ENCODE data around the gene GPRC5A. TPM values are rescaled to one million over a fixed set of nuclear protein-coding genes. Genes with fewer than 3 reads are reported as not detected.

The GPRC5A gene
- total and polyA plus RNA-seq, 8 donors, result 9.6 to 1,562 (median 18.4) TPM

DNA sequence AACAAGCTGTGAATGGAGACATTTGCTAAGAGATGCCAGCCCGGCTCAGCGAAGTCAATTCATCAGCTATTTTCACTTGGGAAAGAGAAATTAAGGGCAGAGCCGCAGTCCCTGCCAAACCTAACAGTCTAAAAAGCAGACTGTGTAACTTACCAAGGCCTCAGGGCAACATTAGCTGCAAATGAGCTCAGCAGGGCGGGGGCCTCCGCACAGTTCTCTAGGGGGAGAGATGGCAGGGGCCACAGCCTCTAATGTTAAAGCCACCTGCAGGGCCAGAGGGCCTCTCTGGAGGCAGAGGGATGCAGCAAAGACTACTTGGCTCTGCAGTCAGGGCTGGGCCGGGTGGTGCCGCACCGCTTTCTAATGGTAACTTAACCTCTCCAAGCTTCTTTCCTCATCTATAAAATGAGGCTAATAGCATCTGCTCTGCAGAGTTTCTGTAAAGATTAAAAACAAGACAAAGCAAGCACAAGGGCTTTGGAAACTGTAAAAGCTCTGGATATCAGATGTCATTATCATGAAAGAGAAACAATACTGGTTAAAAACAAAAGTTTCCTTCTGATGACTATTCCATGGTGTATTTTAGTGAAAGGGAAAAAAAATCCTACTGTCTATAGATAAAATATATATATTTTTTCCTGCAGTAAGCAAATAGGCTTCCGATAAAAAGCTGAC lies 13.4 kb upstream of the GPRC5A start:
- intact Hi-C loops (cut with DNase I), result no loop called here
- H3K9me3 ChIP-seq, result no peaks in the 10 kb centered on the region
- H3K4me1 ChIP-seq, result no peaks in the 10 kb centered on the region
- DNase-seq (no peak), ATAC-seq (no peak)
- no peaks in the 10 kb centered on the region for H3K27me3 ChIP-seq
- peak overlapping the region in 1 of 2 donors; percentile 13 for H3K27ac ChIP-seq
- no peak overlapping the region for H3K4me3 ChIP-seq
- TF ChIP-seq, protein P1, sequence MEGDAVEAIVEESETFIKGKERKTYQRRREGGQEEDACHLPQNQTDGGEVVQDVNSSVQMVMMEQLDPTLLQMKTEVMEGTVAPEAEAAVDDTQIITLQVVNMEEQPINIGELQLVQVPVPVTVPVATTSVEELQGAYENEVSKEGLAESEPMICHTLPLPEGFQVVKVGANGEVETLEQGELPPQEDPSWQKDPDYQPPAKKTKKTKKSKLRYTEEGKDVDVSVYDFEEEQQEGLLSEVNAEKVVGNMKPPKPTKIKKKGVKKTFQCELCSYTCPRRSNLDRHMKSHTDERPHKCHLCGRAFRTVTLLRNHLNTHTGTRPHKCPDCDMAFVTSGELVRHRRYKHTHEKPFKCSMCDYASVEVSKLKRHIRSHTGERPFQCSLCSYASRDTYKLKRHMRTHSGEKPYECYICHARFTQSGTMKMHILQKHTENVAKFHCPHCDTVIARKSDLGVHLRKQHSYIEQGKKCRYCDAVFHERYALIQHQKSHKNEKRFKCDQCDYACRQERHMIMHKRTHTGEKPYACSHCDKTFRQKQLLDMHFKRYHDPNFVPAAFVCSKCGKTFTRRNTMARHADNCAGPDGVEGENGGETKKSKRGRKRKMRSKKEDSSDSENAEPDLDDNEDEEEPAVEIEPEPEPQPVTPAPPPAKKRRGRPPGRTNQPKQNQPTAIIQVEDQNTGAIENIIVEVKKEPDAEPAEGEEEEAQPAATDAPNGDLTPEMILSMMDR (IDR thresholded peaks at IDR 0.05), result no peak
- no peaks in the 10 kb centered on the region for H3K36me3 ChIP-seq

DNA sequence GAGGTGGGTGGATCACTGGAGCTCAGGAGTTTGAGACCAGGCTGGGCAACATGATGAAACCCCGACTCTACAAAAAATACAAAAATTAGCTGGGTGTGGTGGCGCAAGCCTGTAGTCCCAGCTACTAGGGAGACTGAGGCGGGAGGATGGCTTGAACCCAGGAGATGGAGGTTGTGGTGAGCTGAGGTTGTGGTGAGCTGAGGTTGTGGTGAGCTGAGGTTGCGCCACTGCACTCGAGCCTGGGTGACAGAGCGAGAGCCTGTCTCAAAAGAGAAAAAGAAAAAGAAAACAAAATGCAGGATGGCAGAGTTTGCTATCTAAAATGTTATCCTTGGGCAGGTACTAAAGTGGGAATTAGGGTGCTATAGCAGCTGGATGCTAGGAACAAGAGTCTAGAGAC lies 10.8 kb upstream of the GPRC5A start:
- no peaks in the 10 kb centered on the region for H3K27me3 ChIP-seq
- DNase-seq, result no peak
- intact Hi-C loops (cut with DNase I), result no loop called here
- no peaks in the 10 kb centered on the region for H3K4me1 ChIP-seq
- H3K9me3 ChIP-seq, result no peaks in the 10 kb centered on the region
- TF ChIP-seq, protein P1 (IDR thresholded peaks at IDR 0.05), result no peak
- no peak for ATAC-seq
- no peaks in the 10 kb centered on the region for H3K36me3 ChIP-seq
- H3K27ac ChIP-seq, result no peak overlapping the region
- no peak overlapping the region for H3K4me3 ChIP-seq

DNA sequence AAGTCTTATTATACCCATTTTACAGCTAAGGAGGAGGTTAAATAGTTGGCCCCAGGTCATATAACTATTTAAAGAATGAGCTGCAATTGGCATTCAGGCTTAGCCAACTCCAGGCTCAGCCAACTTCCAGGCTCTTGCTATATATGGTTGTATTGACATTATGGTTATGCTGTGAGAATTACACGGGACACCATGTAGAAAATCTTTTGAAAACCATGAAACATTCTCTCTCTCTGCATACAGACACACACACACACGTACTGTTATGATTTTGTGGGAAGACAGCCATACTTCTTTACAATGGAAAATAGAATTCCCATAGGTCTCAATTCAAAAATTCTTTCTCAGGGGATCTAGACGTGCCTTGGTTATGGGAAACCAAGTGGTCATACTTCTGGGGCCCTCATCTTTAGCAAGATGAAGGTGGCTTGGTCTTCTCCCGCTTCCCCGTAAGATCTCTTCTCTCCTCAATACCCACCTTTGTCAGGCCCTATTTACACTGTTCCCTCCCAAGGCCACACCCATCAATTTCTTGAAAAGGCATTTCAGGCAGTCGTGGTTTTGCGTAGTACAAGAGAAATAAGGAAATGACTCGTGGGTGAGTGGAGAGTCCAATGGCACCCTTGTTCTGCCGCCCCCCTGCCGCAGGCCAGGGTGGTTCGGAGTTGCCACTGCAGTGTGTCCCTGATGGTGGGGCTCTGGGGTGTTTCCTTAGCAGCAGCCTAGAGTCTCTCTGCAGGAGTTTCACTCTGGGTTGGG lies 10.0 kb upstream of the GPRC5A start:
- no peak overlapping the region for H3K4me3 ChIP-seq
- TF ChIP-seq, protein P1 (IDR thresholded peaks at IDR 0.05), result no peak
- H3K36me3 ChIP-seq, result no peaks in the 10 kb centered on the region
- intact Hi-C loops (cut with DNase I), result no loop called here
- DNase-seq, result no peak
- peak; percentile 44 for ATAC-seq
- H3K9me3 ChIP-seq, result no peaks in the 10 kb centered on the region
- no peaks in the 10 kb centered on the region for H3K27me3 ChIP-seq
- no peaks in the 10 kb centered on the region for H3K4me1 ChIP-seq
- H3K27ac ChIP-seq, result no peak overlapping the region

DNA sequence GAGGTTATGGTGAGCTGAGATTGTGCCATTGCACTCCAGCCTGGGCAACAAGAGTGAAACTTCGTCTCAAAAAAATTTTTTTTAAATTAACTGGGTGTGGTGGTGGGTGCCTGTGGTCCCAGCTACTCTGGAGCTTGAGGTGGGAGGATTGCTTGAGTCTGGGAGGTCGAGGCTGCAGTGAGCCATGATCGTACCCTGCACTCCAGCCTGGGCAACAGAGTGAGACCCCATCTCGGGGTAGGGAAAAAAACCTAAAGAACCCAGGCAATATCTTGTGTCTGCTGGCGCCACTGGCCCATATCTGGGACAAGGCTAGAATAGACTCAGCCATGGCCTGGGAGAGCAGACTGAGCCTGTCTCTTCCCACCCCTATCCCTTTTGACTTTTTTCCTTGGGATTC lies 9.1 kb upstream of the GPRC5A start:
- H3K36me3 ChIP-seq, result no peaks in the 10 kb centered on the region
- intact Hi-C loops (cut with DNase I), result no loop called here
- peak overlapping the region in 1 of 2 donors; percentile 33 for H3K27ac ChIP-seq
- DNase-seq (no peak), ATAC-seq (no peak)
- H3K4me3 ChIP-seq, result no peak overlapping the region
- no peaks in the 10 kb centered on the region for H3K4me1 ChIP-seq
- TF ChIP-seq, protein P1 (IDR thresholded peaks at IDR 0.05), result no peak
- no peaks in the 10 kb centered on the region for H3K27me3 ChIP-seq
- no peaks in the 10 kb centered on the region for H3K9me3 ChIP-seq

DNA sequence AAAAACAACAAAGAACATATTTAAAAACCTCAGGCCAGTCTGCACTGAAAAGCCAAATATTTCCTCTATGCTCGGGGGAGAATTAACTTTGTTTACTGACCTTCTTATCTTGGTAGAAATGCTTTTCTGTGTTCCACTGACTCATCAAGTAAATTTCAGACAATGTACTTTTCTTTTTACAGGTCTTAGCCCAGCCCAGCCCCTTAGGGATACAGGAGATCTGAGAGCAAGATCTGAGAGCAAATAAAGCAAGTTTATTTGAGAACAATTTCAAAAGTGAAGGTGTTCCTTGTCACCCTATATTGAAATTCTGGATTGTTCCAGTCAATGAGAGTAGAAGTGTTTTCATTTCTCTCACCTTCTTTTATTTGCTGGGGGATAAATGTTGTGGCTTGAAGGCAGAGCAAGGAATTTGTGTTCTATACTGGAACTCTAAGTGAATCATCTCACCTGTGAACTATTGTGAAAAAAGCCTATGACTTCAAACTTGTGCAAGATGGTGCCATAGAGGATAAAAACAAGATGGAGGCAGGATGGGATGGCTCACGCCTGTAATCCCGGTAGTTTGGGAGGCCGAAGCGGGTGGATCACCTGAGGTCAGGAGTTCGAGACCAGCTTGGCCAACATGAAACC lies 7.9 kb upstream of the GPRC5A start:
- peak overlapping the region in 1 of 2 donors; percentile 65 for H3K27ac ChIP-seq
- DNase-seq (no peak), ATAC-seq (peak; percentile 85)
- TF ChIP-seq, protein P1 (IDR thresholded peaks at IDR 0.05), result no peak
- no peaks in the 10 kb centered on the region for H3K4me1 ChIP-seq
- H3K36me3 ChIP-seq, result no peaks in the 10 kb centered on the region
- no peaks in the 10 kb centered on the region for H3K27me3 ChIP-seq
- intact Hi-C loops (cut with DNase I), result no loop called here
- H3K9me3 ChIP-seq, result no peaks in the 10 kb centered on the region
- no peak overlapping the region for H3K4me3 ChIP-seq
